SK-N-MC (cell line): ENCODE results near the gene INSYN2B.

ENCODE experiments used
- EZH2 ChIP-seq: fragments of 200-600 bp; sonication (generic); IDR thresholded peaks from one replicate; pipeline ENCODE4 v1.6.1; 2017; ENCODE audit warnings: antibody characterized with exemption
- FOXP2 ChIP-seq: optimal IDR thresholded peaks from 2 replicates; pipeline ENCODE3; 2011; ENCODE audit warnings: mild to moderate bottlenecking, moderate library complexity; ENCODE audit not compliant: insufficient read depth; ENCODE audit errors: extremely low read length, control extremely low read depth
- POLR2AphosphoS5 ChIP-seq: IDR thresholded peaks from 2 replicates; pipeline ENCODE4 v1.6.1; 2012; ENCODE audit warnings: mild to moderate bottlenecking, low read depth, low read length, borderline replicate concordance

DNA sequence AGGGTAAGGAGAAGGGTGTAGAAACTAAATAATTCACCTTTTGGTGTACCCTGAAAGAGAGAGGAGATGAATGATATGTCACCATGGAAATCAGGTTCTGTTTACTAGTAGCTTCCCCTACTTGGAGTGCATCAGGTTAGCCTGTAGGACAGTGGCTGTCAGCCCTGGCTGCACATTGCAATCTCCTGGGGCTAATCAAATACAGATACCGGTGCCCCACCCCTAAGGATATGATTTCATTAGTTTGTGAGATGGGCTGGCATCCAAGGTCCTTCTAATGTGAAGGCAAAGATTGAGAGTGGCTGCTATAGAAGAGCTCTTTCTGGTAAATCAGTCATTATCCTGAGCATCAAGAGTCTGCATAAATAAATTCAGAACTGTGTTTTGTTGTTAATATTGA lies 47.2 kb downstream of the INSYN2B start:
- TF ChIP-seq POLR2AphosphoS5 = no peak
- no peak for TF ChIP-seq EZH2
- no peak for TF ChIP-seq FOXP2
